HG02588 (cell line): ENCODE measurements around the gene FAM149A.

ENCODE experiments used
- ATAC-seq: cut with Tn5 transposase; IDR thresholded peaks from one replicate; pipeline ENCODE4 v1.9.1; 2021; ENCODE audit warnings: mild to moderate bottlenecking, moderate library complexity; ENCODE audit not compliant: unreplicated experiment

FAM149A gene

GRCh38 chr4:186200516-186200915 is 96.0 kb downstream of the FAM149A start:
- no peak for ATAC-seq

- no peak for ATAC-seq
Measured at GRCh38 chr4:186201010-186201409, 96.5 kb downstream of the FAM149A start.

- peak; percentile 93 for ATAC-seq
Measured at GRCh38 chr4:186201535-186202230, 97.2 kb downstream of the FAM149A start.

- ATAC-seq: no peak
Measured at GRCh38 chr4:186202490-186203140, 98.1 kb downstream of the FAM149A start.

GRCh38 chr4:186203406-186203805 is 98.9 kb downstream of the FAM149A start:
- ATAC-seq: no peak

GRCh38 chr4:186204103-186204559 is 99.6 kb downstream of the FAM149A start:
- no peak for ATAC-seq

- no peak for ATAC-seq
Measured at GRCh38 chr4:186204686-186205085, 100.2 kb downstream of the FAM149A start.

GRCh38 chr4:186205156-186205555 is 100.7 kb downstream of the FAM149A start:
- ATAC-seq: no peak

GRCh38 chr4:186216465-186217024 is 112.0 kb downstream of the FAM149A start:
- ATAC-seq: no peak

- no peak for ATAC-seq
Measured at GRCh38 chr4:186217733-186218293, 113.3 kb downstream of the FAM149A start.

- no peak for ATAC-seq
Measured at GRCh38 chr4:186221624-186222023, 117.1 kb downstream of the FAM149A start.
